Esophagus squamous epithelium (tissue), 4 donors: ENCODE data around the gene AMBP.

Source experiments
- CTCF ChIP-seq, 6 experiments: fragments of 450-650 bp in 4 of 6; fragments of 200-600 bp in 2 of 6; sonication (generic) in 2 of 6; IDR thresholded peaks; one replicate each; pipeline ENCODE4 v1.5.1; 2016 to 2019; ENCODE audit warnings: antibody characterized with exemption in 6 of 6, mild to moderate bottlenecking in 4 of 6, moderate library complexity in 4 of 6
- POLR2A ChIP-seq, 4 donors: fragments of 450-650 bp; IDR thresholded peaks; one replicate each; pipeline ENCODE4 v1.6.1; 2017; ENCODE audit warnings: antibody characterized with exemption in 4 of 4, mild to moderate bottlenecking in 4 of 4, moderate library complexity in 3 of 4

- TF ChIP-seq CTCF (IDR thresholded peaks at IDR 0.05), result no peak
- TF ChIP-seq POLR2A (IDR thresholded peaks at IDR 0.05), result no peak
These were observed 43.4 kb downstream of the AMBP start for GRCh38 chr9:114034661-114035062.
